Hypothalamus (tissue), 51 donors: ENCODE data around the gene MCRIP2.

Source experiments
- DNase-seq, 51 donors: peaks; one replicate each; lab custom pipeline; 2025; lab: John Stamatoyannopoulos, UW

Gene MCRIP2

GRCh38 chr16:667113-667779, 25.6 kb downstream of the MCRIP2 start:
- DNase-seq, result no peak

DNA sequence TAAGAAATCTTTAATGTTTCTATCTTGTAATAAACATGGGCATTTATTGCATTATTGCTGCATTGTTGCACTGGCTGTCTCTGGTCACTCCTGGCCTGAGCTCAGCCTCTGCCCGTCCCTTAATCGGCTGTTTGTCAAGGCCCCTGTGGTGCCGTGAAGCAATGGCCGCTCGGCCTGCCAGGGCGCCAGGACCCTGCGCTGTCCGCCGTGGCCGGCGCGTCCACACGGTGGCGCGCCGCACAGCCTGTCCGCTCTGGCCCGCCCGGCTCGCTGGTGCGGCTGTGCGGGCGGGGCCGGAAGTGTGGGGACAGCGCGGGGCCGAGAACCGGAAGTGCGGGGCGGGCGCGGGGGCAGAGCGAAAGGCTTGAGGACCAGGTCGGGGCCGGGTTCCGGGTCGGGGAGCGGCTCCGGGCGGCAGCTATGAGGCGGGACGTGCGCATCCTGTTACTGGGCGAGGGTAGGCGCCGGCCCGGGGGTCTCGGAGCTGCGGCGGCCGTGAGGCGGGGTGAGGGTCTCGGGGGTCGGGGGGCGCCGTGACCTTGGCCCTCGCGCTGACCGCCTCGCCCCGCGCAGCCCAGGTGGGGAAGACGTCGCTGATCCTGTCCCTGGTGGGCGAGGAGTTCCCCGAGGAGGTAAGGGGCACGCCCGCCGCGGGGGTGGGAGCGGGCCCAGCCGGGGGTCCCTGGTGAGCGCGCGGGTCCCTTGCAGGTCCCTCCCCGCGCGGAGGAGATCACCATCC, 26.3 kb downstream of the MCRIP2 start, which contains the start of gene RHOT2:
TSS of gene RHOT2 (plus strand) at position 353 of the 739 bp plus-strand sequence. CDS start at position 421, 68 bp downstream.
- DNase-seq, result peak; percentile 17 to 96 (median 84)

DNA sequence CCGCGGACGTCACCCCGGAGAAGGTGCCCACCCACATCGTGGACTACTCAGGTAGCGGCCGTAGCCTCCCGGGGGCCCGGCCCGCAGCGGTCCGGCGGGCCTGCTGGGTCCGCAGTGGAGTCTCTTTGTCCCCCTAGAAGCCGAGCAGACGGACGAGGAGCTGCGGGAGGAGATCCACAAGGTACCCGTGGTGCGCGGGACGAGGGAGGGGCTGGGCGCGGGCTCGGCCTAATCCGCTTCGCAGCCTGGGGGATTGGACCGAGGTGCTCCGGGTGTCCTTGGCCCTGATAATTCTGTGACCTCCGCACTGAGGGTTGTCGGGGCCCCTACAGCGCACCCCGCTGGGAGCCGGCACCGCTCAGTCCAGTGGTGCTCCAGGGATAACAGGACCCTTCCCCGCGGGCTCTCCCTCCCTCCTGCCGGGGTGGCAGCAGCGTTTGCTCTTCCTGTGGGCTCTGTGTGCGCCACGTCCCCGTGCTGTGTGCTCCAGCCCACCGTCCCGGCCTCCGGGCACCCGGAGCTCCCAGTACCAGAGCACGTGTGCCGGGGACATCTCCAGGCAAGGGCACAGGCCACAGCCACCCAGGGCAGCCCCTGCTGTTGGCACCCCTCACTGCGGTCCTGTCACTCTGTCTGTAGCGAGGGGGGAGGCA, 27.0 kb downstream of the MCRIP2 start:
- DNase-seq, result peak in 1 of 51 donors; percentile 28

DNA sequence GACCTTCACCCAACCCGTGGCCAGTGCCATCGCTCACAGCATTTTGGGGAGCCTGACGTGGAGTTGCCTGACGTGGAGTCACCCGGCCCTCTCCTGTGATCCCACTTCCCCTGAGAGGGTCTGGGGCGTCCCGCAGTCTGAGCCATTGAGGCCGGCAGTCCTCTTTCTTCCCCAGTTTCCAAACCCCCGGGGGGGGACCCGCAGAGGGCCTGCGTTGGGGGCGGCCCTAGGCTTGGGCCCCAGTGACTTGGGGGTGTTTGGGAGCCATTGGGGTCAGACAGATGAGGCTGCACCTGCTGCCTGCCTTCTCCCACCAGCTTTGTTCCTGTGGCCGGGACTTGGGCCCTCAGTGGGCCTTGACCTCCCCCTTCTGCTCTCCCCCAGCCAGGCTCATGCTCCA, 28.0 kb downstream of the MCRIP2 start:
- DNase-seq, result no peak

DNA sequence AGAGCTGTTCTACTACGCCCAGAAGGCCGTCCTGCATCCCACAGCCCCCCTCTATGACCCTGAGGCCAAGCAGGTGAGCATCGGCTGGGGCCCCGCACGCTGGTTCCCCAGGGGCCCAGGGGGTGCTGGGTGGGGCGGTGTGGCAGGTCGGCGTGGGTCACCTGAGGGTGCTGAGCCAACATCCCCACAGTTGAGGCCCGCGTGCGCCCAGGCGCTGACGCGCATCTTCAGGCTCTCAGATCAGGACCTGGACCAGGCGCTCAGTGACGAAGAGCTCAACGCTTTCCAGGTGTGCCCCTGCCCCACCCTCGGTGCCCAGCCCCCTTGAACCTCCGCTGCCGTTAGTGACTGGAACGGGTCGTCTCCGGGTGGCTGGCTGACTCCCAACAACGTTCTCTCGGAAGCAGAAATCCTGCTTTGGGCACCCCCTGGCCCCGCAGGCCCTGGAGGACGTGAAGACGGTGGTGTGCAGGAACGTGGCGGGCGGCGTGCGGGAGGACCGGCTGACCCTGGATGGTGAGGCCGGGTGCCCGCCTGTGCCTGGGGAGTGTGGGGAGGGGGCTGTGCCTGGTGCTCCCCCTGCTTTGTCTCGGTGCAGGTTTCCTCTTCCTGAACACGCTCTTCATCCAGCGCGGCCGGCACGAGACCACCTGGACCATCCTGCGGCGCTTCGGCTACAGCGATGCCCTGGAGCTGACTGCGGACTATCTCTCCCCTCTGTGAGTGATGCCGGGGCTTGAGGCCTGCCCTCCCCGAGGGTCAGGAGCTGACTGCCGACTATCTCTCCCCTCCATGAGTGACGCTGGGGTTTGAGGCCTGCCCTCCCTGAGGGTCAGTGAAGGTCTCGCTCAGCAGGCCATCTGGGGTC, 29.1 kb downstream of the MCRIP2 start:
- DNase-seq, result no peak

DNA sequence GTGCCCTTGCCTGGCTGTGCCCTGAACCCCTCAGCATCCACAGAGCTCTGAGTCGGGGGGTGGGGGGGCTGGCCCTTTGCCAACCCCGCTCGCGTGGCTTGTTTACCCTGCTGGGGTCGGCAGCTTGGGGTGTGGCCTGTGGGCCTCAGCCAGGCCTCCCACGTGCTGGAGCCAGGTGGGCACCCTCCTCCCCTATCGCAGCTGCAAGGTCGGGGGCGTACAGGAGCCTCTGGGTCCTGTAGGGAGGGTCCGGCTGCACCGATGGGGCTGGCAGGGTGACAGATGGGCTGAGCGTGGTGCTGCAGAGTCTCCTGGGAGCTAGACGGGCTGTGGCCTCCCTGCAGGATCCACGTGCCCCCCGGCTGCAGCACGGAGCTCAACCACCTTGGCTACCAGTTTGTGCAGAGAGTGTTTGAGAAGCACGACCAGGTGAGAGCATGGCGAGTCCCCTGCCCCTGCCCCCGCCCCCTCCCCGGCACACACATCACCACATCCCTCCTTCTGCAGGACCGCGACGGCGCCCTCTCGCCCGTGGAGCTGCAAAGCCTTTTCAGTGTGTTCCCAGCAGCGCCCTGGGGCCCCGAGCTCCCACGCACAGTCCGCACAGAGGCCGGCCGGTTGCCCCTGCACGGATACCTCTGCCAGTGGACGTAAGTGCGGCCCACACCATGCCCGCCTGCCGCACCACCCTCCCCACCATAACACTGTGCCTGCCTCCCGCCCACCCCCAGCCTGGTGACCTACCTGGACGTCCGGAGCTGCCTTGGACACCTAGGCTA, 29.9 kb downstream of the MCRIP2 start:
- DNase-seq, result no peak

DNA sequence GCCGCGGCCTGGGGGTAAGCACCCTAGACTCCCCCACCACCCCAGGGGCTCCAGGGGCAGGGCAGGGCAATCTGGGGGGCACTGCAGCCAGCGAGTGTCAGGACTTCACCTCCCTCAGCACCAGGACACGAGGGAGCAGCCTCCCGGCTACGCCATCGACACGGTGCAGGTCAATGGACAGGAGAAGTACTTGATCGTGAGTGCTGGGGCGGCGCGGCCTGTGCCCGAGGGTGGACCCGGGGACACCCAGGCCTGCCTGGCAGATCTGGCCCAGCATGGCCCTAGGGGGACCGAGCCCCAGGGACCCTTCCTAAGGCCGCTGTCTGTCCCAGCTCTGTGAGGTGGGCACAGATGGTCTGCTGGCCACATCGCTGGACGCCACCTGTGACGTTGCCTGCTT, 30.7 kb downstream of the MCRIP2 start:
- DNase-seq, result no peak

DNA sequence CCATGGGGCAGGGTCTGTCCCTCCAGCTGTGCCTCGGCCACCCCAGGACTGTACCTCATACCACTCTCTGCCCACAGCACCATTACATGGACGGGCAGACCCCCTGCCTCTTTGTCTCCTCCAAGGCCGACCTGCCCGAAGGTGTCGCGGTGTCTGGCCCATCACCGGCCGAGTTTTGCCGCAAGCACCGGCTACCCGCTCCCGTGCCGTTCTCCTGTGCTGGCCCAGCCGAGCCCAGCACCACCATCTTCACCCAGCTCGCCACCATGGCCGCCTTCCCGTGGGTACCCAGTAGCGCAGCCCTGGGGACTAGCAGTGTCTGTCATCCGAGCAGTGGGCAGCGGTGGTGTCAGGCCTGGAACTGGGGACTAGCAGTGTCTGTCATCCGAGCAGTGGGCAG, 31.2 kb downstream of the MCRIP2 start:
- DNase-seq, result no peak

GRCh38 chr16:673399-673991, 31.9 kb downstream of the MCRIP2 start:
- DNase-seq, result no peak

GRCh38 chr16:674214-674881, 32.7 kb downstream of the MCRIP2 start:
- DNase-seq, result no peak

- peak in 30 of 51 donors; percentile 9 to 66 (median 36) for DNase-seq
These were observed 33.6 kb downstream of the MCRIP2 start, which contains the start of gene RHBDL1 for GRCh38 chr16:674968-675883. TSS of gene RHBDL1 (plus strand) at chr16:675671. CDS start at chr16:675791, 120 bp downstream.

- peak in 1 of 51 donors; percentile 23 for DNase-seq
These were observed 34.4 kb downstream of the MCRIP2 start for GRCh38 chr16:675884-676564.

DNA sequence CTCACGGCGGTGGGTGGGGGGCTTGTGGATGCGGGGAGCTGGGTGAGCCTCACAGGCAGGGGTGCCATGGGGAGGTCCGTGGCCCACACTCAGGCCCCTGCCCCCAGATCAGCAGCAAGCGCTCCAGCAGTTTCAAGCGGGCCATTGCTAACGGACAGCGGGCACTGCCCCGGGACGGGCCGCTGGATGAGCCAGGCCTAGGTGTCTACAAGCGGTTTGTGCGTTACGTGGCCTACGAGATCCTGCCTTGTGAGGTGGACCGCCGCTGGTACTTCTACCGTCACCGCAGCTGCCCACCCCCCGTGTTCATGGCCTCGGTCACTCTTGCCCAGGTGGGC, 34.9 kb downstream of the MCRIP2 start:
- no peak for DNase-seq

DNA sequence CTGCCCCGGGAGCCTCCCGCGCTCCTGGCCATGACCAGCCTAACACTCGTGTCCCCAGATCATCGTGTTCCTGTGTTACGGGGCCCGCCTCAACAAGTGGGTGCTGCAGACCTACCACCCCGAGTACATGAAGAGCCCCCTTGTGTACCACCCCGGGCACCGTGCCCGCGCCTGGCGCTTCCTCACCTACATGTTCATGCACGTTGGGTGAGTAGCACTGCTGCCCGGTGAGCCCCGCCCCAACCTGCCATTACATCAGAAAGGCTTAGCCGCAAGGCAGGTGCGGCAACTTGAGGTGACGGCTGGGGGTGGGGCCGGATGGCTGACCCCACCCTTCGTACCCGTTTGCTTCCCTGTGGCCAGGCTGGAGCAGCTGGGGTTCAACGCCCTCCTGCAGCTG, 35.3 kb downstream of the MCRIP2 start:
- DNase-seq, result no peak

DNA sequence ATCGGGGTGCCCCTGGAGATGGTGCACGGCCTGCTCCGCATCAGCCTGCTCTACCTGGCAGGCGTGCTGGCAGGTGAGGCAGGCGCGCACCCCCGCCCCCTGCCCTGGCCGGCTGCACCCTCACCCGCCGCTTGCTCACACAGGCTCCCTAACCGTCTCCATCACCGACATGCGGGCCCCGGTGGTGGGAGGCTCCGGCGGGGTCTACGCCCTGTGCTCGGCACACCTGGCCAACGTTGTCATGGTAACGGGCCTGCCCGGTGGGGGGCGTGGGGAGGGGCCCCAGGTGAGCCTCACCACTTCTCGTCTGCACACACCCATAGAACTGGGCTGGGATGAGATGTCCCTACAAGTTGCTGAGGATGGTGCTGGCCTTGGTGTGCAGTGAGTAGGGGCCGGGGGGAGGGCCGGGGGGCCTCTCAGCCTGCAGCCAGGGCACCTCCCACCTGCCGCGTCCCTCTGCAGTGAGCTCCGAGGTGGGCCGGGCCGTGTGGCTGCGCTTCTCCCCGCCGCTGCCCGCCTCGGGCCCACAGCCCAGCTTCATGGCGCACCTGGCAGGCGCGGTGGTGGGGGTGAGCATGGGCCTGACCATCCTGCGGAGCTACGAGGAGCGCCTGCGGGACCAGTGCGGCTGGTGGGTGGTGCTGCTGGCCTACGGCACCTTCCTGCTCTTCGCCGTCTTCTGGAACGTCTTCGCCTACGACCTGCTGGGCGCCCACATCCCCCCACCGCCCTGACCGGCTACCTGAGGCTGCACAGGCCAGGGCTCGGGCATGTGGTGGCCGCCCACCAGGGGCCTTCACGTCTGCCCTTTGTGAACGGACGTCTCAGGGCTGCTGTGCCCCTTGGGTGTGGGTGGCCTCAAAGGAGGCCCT, 35.9 kb downstream of the MCRIP2 start:
- no peak for DNase-seq

- no peak for DNase-seq
These were observed 36.7 kb downstream of the MCRIP2 start for GRCh38 chr16:678209-678857.
